Stimulated activated naive B cell treated with anti-CD40 and anti-IgM and Interleukin-4, amounts not matched to agents 10 μg/mL and 1 μg/mL and 100 μg/mL, for 72 hours (primary cell): Measurements from ENCODE around the gene COL27A1.
A peak's percentile ranks its signal among the peaks of the same experiment; 100 is the strongest.

Source experiments
- ATAC-seq, 2 donors: fragments of 150-1000 bp; cut with Tn5 transposase; replicated peaks; 2 replicates each; pipeline ENCODE4 v1.10.0; 2021; ENCODE audit warnings: moderate library complexity in 1 of 2
- DNase-seq: peaks from one replicate; pipeline ENCODE4 v3.0.0; 2021
- H3K27ac Mint-ChIP-seq: one replicate; pipeline ENCODE4 v1.8.0; 2022; ENCODE audit warnings: mild to moderate bottlenecking, mixed read lengths
- H3K27me3 Mint-ChIP-seq, 2 donors: one replicate each; pipeline ENCODE4 v1.8.0; 2022; ENCODE audit warnings: mixed read lengths in 2 of 2
- H3K36me3 Mint-ChIP-seq, 2 donors: one replicate each; pipeline ENCODE4 v1.8.0; 2022; ENCODE audit warnings: mixed read lengths in 2 of 2, mild to moderate bottlenecking in 1 of 2
- H3K4me1 Mint-ChIP-seq, 2 donors: one replicate each; pipeline ENCODE4 v1.8.0; 2022; ENCODE audit warnings: mixed read lengths in 2 of 2, mild to moderate bottlenecking in 1 of 2
- H3K4me3 Mint-ChIP-seq, 2 donors: one replicate each; pipeline ENCODE4 v1.8.0; 2022; ENCODE audit warnings: mild to moderate bottlenecking in 2 of 2, mixed read lengths in 2 of 2, moderate library complexity in 1 of 2
- H3K9me3 Mint-ChIP-seq, 2 donors: one replicate each; pipeline ENCODE4 v1.8.0; 2022; ENCODE audit warnings: mixed read lengths in 2 of 2, mild to moderate bottlenecking in 1 of 2

COL27A1 gene

GRCh38 chr9:114155263-114155994 is at the start of gene COL27A1:
Gene COL27A1, plus strand, starts transcription at chr9:114155537. Its CDS starts 414 bp downstream, at chr9:114155951.
- peak within 1 kb of the TSS; percentile 83 to 89 for H3K4me3 Mint-ChIP-seq
- H3K27me3 Mint-ChIP-seq, result peaks cover 54 to 71% of the 10 kb centered on the region in 2 donors
- H3K36me3 Mint-ChIP-seq, result no peaks in the 10 kb centered on the region
- H3K27ac Mint-ChIP-seq, result peak within 1 kb of the TSS; percentile 83
- ATAC-seq (peak; percentile 93 to 95), DNase-seq (peak; percentile 75)
- peaks cover 15 to 20% of the 10 kb centered on the region in 2 donors for H3K4me1 Mint-ChIP-seq
- peaks cover 0 to 2% of the 10 kb centered on the region in 2 donors for H3K9me3 Mint-ChIP-seq

GRCh38 chr9:114107286-114108001 is 47.9 kb upstream of the COL27A1 start:
- Mint-ChIP-seq H3K36me3 (no peaks in the 10 kb centered on the region), H3K27ac (no peak overlapping the region), H3K4me1 (peaks cover 0 to 2% of the 10 kb centered on the region in 2 donors), H3K4me3 (no peak overlapping the region), H3K9me3 (peaks cover 0 to 3% of the 10 kb centered on the region in 2 donors), H3K27me3 (peaks cover 19 to 36% of the 10 kb centered on the region in 2 donors)
- ATAC-seq (peak; percentile 21 to 41), DNase-seq (no peak)

GRCh38 chr9:114108016-114108833 is 47.1 kb upstream of the COL27A1 start:
- DNase-seq, result peak; percentile 31
- Mint-ChIP-seq H3K4me3 (no peak overlapping the region), H3K36me3 (no peaks in the 10 kb centered on the region), H3K27ac (no peak overlapping the region), H3K27me3 (peaks cover 20 to 36% of the 10 kb centered on the region in 2 donors), H3K9me3 (peaks cover 0 to 2% of the 10 kb centered on the region in 2 donors), H3K4me1 (peaks cover 0 to 2% of the 10 kb centered on the region in 2 donors)
- ATAC-seq, result peak; percentile 88 to 93

GRCh38 chr9:114109124-114109523 is 46.2 kb upstream of the COL27A1 start:
- H3K9me3 Mint-ChIP-seq, result peaks cover 0 to 2% of the 10 kb centered on the region in 2 donors
- H3K27ac Mint-ChIP-seq, result no peak overlapping the region
- peaks cover 27 to 33% of the 10 kb centered on the region in 2 donors for H3K27me3 Mint-ChIP-seq
- no peak overlapping the region for H3K4me3 Mint-ChIP-seq
- H3K4me1 Mint-ChIP-seq, result peaks cover 0 to 2% of the 10 kb centered on the region in 2 donors
- H3K36me3 Mint-ChIP-seq, result no peaks in the 10 kb centered on the region
- DNase-seq (no peak), ATAC-seq (no peak)

GRCh38 chr9:114110180-114110579 is 45.2 kb upstream of the COL27A1 start:
- DNase-seq, result no peak
- ATAC-seq, result no peak
- Mint-ChIP-seq H3K27me3 (peaks cover 29 to 37% of the 10 kb centered on the region in 2 donors), H3K4me3 (no peak overlapping the region), H3K4me1 (peaks cover 0 to 2% of the 10 kb centered on the region in 2 donors), H3K36me3 (no peaks in the 10 kb centered on the region), H3K9me3 (peaks cover 0 to 2% of the 10 kb centered on the region in 2 donors), H3K27ac (no peak overlapping the region)

- no peak for ATAC-seq
- no peak overlapping the region for H3K4me3 Mint-ChIP-seq
- no peak for DNase-seq
- no peak overlapping the region for H3K27ac Mint-ChIP-seq
- H3K9me3 Mint-ChIP-seq, result peaks cover 0 to 2% of the 10 kb centered on the region in 2 donors
- H3K27me3 Mint-ChIP-seq, result peaks cover 35 to 43% of the 10 kb centered on the region in 2 donors
- no peaks in the 10 kb centered on the region for H3K36me3 Mint-ChIP-seq
- peaks cover 0 to 2% of the 10 kb centered on the region in 2 donors for H3K4me1 Mint-ChIP-seq
These were observed 43.0 kb upstream of the COL27A1 start for GRCh38 chr9:114112325-114112724.

GRCh38 chr9:114112778-114113584 is 42.4 kb upstream of the COL27A1 start:
- Mint-ChIP-seq H3K4me1 (no peaks in the 10 kb centered on the region), H3K4me3 (no peak overlapping the region), H3K27ac (no peak overlapping the region), H3K27me3 (peaks cover 35 to 44% of the 10 kb centered on the region in 2 donors), H3K36me3 (no peaks in the 10 kb centered on the region), H3K9me3 (peaks cover 0 to 2% of the 10 kb centered on the region in 2 donors)
- ATAC-seq (no peak), DNase-seq (no peak)

- no peak overlapping the region for H3K4me3 Mint-ChIP-seq
- H3K36me3 Mint-ChIP-seq, result no peaks in the 10 kb centered on the region
- no peaks in the 10 kb centered on the region for H3K4me1 Mint-ChIP-seq
- peaks cover 37 to 49% of the 10 kb centered on the region in 2 donors for H3K27me3 Mint-ChIP-seq
- DNase-seq (no peak), ATAC-seq (no peak)
- H3K27ac Mint-ChIP-seq, result no peak overlapping the region
- peaks cover 0 to 2% of the 10 kb centered on the region in 2 donors for H3K9me3 Mint-ChIP-seq
These were observed 41.0 kb upstream of the COL27A1 start for GRCh38 chr9:114114364-114114763.

GRCh38 chr9:114115654-114116125 is 39.6 kb upstream of the COL27A1 start:
- Mint-ChIP-seq H3K9me3 (peaks cover 0 to 4% of the 10 kb centered on the region in 2 donors), H3K4me1 (no peaks in the 10 kb centered on the region)

GRCh38 chr9:114116126-114116747 is 39.1 kb upstream of the COL27A1 start:
- ATAC-seq, result no peak
- no peak for DNase-seq
- no peak overlapping the region for H3K4me3 Mint-ChIP-seq
- peaks cover 0 to 5% of the 10 kb centered on the region in 2 donors for H3K9me3 Mint-ChIP-seq
- no peaks in the 10 kb centered on the region for H3K36me3 Mint-ChIP-seq
- no peaks in the 10 kb centered on the region for H3K4me1 Mint-ChIP-seq
- H3K27ac Mint-ChIP-seq, result no peak overlapping the region
- H3K27me3 Mint-ChIP-seq, result peaks cover 42 to 47% of the 10 kb centered on the region in 2 donors

More at GRCh38 chr9:114115654-114116125, 39.6 kb upstream of the COL27A1 start:
- no peak overlapping the region for H3K4me3 Mint-ChIP-seq
- DNase-seq, result no peak
- peaks cover 40 to 50% of the 10 kb centered on the region in 2 donors for H3K27me3 Mint-ChIP-seq
- no peak for ATAC-seq
- no peak overlapping the region for H3K27ac Mint-ChIP-seq
- no peaks in the 10 kb centered on the region for H3K36me3 Mint-ChIP-seq

- no peaks in the 10 kb centered on the region for H3K4me1 Mint-ChIP-seq
- H3K9me3 Mint-ChIP-seq, result peaks cover 0 to 5% of the 10 kb centered on the region in 2 donors
- no peak overlapping the region for H3K4me3 Mint-ChIP-seq
- H3K36me3 Mint-ChIP-seq, result no peaks in the 10 kb centered on the region
- DNase-seq (no peak), ATAC-seq (no peak)
- H3K27me3 Mint-ChIP-seq, result peaks cover 41% of the 10 kb centered on the region in 2 donors
- no peak overlapping the region for H3K27ac Mint-ChIP-seq
These were observed 37.7 kb upstream of the COL27A1 start for GRCh38 chr9:114117614-114117995.

GRCh38 chr9:114117996-114118830 is 37.1 kb upstream of the COL27A1 start:
- DNase-seq, result no peak
- H3K36me3 Mint-ChIP-seq, result no peaks in the 10 kb centered on the region
- H3K27ac Mint-ChIP-seq, result no peak overlapping the region
- no peak overlapping the region for H3K4me3 Mint-ChIP-seq
- H3K4me1 Mint-ChIP-seq, result no peaks in the 10 kb centered on the region
- H3K9me3 Mint-ChIP-seq, result peaks cover 0 to 3% of the 10 kb centered on the region in 2 donors
- ATAC-seq, result no peak
- peaks cover 35 to 36% of the 10 kb centered on the region in 2 donors for H3K27me3 Mint-ChIP-seq
